Ovary (tissue), 3 donors: Measurements from ENCODE around the gene PGBD5.

Experiments
- POLR2A ChIP-seq: fragments of 450-650 bp; IDR thresholded peaks from one replicate; pipeline ENCODE4 v1.6.1; 2017; ENCODE audit warnings: antibody characterized with exemption, mild to moderate bottlenecking, moderate library complexity
- TF ChIP-seq, protein P1 (sequence below), 3 donors: fragments of 450-650 bp in 2 of 3; fragments of 200-600 bp in 1 of 3; IDR thresholded peaks; one replicate each; pipeline versions ENCODE4 v1.5.1 to v1.8.0; 2016 to 2022; ENCODE audit warnings: antibody characterized with exemption in 3 of 3, mild to moderate bottlenecking in 1 of 3
- donor health status: DM: no; HTN: no; CAD: no.

DNA sequence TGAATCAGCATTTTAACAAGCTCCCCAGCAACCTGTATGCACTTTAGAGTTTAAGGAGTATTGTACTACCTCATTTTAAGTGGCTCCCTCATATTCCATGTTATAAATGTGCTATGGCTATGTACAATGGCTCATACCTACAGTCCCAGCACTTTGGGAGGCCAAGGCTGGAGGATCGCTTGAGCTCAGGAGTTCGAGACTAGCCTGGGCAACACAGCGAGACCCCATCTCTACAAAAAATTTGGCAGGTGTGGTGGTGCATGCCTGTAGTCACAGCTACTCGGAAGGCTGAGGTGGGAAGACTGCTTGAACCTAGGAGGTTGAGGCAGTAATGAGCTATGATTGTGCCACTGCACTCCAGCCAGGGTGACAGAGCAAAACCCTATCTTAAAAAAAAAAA lies 40.2 kb downstream of the PGBD5 start:
- TF ChIP-seq, protein P1, sequence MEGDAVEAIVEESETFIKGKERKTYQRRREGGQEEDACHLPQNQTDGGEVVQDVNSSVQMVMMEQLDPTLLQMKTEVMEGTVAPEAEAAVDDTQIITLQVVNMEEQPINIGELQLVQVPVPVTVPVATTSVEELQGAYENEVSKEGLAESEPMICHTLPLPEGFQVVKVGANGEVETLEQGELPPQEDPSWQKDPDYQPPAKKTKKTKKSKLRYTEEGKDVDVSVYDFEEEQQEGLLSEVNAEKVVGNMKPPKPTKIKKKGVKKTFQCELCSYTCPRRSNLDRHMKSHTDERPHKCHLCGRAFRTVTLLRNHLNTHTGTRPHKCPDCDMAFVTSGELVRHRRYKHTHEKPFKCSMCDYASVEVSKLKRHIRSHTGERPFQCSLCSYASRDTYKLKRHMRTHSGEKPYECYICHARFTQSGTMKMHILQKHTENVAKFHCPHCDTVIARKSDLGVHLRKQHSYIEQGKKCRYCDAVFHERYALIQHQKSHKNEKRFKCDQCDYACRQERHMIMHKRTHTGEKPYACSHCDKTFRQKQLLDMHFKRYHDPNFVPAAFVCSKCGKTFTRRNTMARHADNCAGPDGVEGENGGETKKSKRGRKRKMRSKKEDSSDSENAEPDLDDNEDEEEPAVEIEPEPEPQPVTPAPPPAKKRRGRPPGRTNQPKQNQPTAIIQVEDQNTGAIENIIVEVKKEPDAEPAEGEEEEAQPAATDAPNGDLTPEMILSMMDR (IDR thresholded peaks at IDR 0.05), result no peak
- TF ChIP-seq POLR2A, result no peak
